Smooth muscle cell (in vitro differentiated cells): ENCODE measurements around the gene CORIN. TPM values are rescaled to one million over a fixed set of nuclear protein-coding genes. Genes with fewer than 3 reads are reported as not detected.
"Not testable (repeated sequence)": the region's sequence is repeated elsewhere in the genome, so short reads cannot be mapped to it uniquely, and the experiment has no call there.

Source experiments
- DNase-seq: peaks from one replicate; lab custom pipeline; 2025; ENCODE audit not compliant: unreplicated experiment; lab: John Stamatoyannopoulos, UW
- H2AFZ ChIP-seq: fragments of 200-600 bp; sonication (generic); 2 replicates; pipeline ENCODE4 v1.6.0; 2016; ENCODE audit warnings: antibody characterized with exemption, low read depth, mild to moderate bottlenecking
- H3F3A ChIP-seq: fragments of 200-600 bp; sonication (generic); 2 replicates; pipeline ENCODE4 v1.6.0; 2017; ENCODE audit warnings: antibody characterized with exemption, low read depth
- H3K27ac ChIP-seq: fragments of 200-600 bp; sonication (generic); 2 replicates; pipeline ENCODE4 v1.5.1; 2016; ENCODE audit warnings: low read depth, mild to moderate bottlenecking
- H3K27me3 ChIP-seq: fragments of 200-600 bp; sonication (generic); 2 replicates; pipeline ENCODE4 v1.6.1; 2016; ENCODE audit warnings: low read depth, mild to moderate bottlenecking
- H3K36me3 ChIP-seq: fragments of 200-600 bp; sonication (generic); 2 replicates; pipeline ENCODE4 v1.5.1; 2016; ENCODE audit warnings: low read depth
- H3K4me1 ChIP-seq: fragments of 200-600 bp; sonication (generic); 2 replicates; pipeline ENCODE4 v1.5.1; 2016; ENCODE audit warnings: low read depth
- H3K4me2 ChIP-seq: fragments of 200-600 bp; sonication (generic); 2 replicates; pipeline ENCODE4 v1.6.0; 2016; ENCODE audit warnings: mild to moderate bottlenecking
- H3K4me3 ChIP-seq: fragments of 200-600 bp; sonication (generic); 2 replicates; pipeline ENCODE4 v1.5.1; 2016; ENCODE audit warnings: mild to moderate bottlenecking
- H3K79me2 ChIP-seq: fragments of 200-600 bp; sonication (generic); 2 replicates; pipeline ENCODE4 v1.6.0; 2016; ENCODE audit warnings: low read depth, mild to moderate bottlenecking
- H3K9ac ChIP-seq: fragments of 200-600 bp; sonication (generic); 2 replicates; pipeline ENCODE4 v1.6.0; 2016; ENCODE audit warnings: low read depth
- H3K9me3 ChIP-seq: fragments of 200-600 bp; sonication (generic); replicated peaks from 2 replicates; pipeline ENCODE4 v1.5.1; 2016; ENCODE audit warnings: low read depth
- H4K20me1 ChIP-seq: fragments of 200-600 bp; sonication (generic); 2 replicates; pipeline ENCODE4 v1.6.0; 2016; ENCODE audit warnings: low read depth
- WGBS: methylation state at CpG from one replicate; pipeline ENCODE4 v1.1.7; 2016; ENCODE audit warnings: low lambda C conversion rate; 5-methylcytosine and 5-hydroxymethylcytosine counted together
- polyA plus RNA-seq: library from polyadenylated mRNA; unstranded; fragments of >200 nt; fragmentation: Nextera tagmentation; extraction: Ambion mirVana; gene quantifications from 2 replicates; pipeline ENCODE4 v1.2.1, GENCODE V29; 2016
- total RNA-seq: library from RNA; depleted of rRNA; stranded (reverse); fragments of >200 nt; gene quantifications from 2 replicates; pipeline ENCODE4 v1.2.3, GENCODE V29; 2014
- TF ChIP-seq, protein P1 (sequence below): fragments of 200-600 bp; sonication (generic); IDR thresholded peaks from 2 replicates; pipeline ENCODE4 v1.5.1; 2017; ENCODE audit warnings: borderline replicate concordance, mild to moderate bottlenecking, antibody characterized with exemption; ENCODE audit not compliant: insufficient read depth, poor library complexity, severe bottlenecking

Gene CORIN
- total and polyA plus RNA-seq, 2 experiments from 2014 or later: 0.27 to 1.8 TPM

DNA sequence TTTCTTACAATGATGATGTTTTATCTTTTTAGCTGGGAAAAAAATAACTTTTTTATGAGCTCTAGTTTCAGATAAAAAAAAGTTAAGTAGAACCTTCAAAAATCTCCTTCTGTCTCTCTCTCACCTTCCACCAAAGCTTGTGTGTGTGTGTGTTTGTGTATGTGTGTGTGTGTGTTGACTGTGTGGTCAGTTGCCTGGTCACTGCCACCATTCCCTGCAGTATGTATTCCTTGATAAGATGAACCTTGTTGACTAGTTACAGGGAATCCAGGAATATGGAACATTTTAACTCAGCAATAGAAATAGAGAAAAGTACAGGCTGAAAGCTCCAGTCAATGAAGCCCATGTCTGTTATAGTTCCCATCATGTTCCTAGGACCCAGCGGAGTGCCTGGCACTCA is 143.5 kb downstream of the CORIN start:
- no peak overlapping the region for H3K4me2 ChIP-seq
- WGBS: 95% methylated on average over 1 of the region's 1 CpG
- no peak overlapping the region for H2AFZ ChIP-seq
- no peaks in the 10 kb centered on the region for H3K36me3 ChIP-seq
- H3K9ac ChIP-seq: no peak overlapping the region
- no peaks in the 10 kb centered on the region for H3F3A ChIP-seq
- H4K20me1 ChIP-seq: no peaks in the 10 kb centered on the region
- H3K27me3 ChIP-seq: no peaks in the 10 kb centered on the region
- TF ChIP-seq, protein P1, sequence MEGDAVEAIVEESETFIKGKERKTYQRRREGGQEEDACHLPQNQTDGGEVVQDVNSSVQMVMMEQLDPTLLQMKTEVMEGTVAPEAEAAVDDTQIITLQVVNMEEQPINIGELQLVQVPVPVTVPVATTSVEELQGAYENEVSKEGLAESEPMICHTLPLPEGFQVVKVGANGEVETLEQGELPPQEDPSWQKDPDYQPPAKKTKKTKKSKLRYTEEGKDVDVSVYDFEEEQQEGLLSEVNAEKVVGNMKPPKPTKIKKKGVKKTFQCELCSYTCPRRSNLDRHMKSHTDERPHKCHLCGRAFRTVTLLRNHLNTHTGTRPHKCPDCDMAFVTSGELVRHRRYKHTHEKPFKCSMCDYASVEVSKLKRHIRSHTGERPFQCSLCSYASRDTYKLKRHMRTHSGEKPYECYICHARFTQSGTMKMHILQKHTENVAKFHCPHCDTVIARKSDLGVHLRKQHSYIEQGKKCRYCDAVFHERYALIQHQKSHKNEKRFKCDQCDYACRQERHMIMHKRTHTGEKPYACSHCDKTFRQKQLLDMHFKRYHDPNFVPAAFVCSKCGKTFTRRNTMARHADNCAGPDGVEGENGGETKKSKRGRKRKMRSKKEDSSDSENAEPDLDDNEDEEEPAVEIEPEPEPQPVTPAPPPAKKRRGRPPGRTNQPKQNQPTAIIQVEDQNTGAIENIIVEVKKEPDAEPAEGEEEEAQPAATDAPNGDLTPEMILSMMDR: no peak
- DNase-seq: no peak
- no peaks in the 10 kb centered on the region for H3K4me1 ChIP-seq
- H3K27ac ChIP-seq: no peak overlapping the region
- no peak overlapping the region for H3K4me3 ChIP-seq
- no peaks in the 10 kb centered on the region for H3K9me3 ChIP-seq
- H3K79me2 ChIP-seq: no peaks in the 10 kb centered on the region

DNA sequence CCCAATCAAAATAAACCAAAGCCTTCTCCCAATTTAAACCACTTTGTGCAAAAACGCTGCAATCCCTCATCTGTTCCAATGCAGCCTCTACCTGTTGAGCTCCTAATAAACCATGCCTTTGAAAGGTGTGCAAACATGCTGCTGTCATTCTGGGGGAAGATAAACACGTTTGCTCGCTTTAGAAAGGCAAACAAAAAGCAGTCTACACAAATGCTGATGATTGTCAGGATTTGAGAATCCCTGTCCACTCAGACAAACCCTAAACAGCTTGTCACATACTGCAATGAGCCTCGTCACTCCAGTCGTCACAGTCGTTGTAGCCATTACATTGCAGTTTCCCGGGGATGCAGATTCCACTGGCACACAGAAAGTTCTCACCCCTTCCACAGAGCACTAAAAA is 145.2 kb downstream of the CORIN start:
- no peak overlapping the region for H2AFZ ChIP-seq
- H3K79me2 ChIP-seq: no peaks in the 10 kb centered on the region
- H3K4me2 ChIP-seq: no peak overlapping the region
- 76% methylated on average over 7 of the region's 7 CpGs for WGBS
- H3K27ac ChIP-seq: no peak overlapping the region
- H4K20me1 ChIP-seq: no peaks in the 10 kb centered on the region
- H3K36me3 ChIP-seq: no peaks in the 10 kb centered on the region
- TF ChIP-seq, protein P1: no peak
- H3K9me3 ChIP-seq: no peaks in the 10 kb centered on the region
- no peaks in the 10 kb centered on the region for H3K4me1 ChIP-seq
- H3K4me3 ChIP-seq: no peak overlapping the region
- no peaks in the 10 kb centered on the region for H3K27me3 ChIP-seq
- H3F3A ChIP-seq: no peaks in the 10 kb centered on the region
- no peak overlapping the region for H3K9ac ChIP-seq
- DNase-seq: no peak

DNA sequence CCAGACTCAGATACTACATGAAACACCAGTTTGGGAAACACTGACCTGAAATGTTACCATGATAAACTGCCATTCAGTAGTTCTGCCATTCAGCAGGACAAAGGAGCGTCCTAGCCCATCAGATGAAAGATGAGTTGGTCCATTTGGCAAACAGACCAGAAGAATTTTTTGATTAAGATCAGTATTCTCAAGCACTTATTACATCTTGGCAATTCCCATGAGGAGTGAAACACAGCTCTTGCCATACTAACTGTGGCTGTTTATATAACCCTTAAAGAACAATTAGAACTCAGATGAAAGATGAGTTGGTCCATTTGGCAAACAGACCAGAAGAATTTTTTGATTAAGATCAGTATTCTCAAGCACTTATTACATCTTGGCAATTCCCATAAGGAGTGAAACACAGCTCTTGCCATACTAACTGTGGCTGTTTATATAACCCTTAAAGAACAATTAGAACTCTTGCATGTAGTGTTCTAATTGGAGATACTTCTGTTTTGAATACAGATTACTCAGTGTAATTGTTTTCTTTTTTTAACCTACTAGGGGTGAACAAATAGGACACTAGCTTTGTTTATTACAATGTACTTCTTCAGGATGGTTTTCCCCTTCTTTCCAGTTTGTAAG is 146.0 kb downstream of the CORIN start:
- H3F3A ChIP-seq, H3K9ac ChIP-seq, DNase-seq, H3K27me3 ChIP-seq, H3K27ac ChIP-seq, H3K4me1 ChIP-seq, H4K20me1 ChIP-seq, H2AFZ ChIP-seq, H3K79me2 ChIP-seq, H3K4me3 ChIP-seq, H3K9me3 ChIP-seq, H3K4me2 ChIP-seq, H3K36me3 ChIP-seq: not testable (repeated sequence)
- 93% methylated on average over 1 of the region's 1 CpG for WGBS

DNA sequence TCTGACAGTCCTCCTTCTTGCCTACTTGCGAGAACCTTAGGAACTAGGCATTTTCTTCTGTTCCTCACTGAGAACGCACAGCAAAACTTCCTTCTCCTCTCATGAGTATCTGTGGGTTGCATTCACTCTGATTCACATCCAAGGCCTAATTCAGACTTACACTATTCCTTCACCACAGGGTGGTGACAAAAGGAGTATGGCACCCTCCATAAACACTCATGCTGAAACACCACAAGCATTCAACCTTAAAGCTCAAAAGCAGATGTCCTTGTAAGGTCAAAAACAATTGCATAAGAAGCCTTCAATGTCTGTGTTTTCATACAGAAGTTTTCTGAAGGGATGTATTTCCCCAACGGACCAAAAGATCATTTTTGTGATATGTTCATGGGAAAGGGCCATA is 147.3 kb downstream of the CORIN start:
- H4K20me1 ChIP-seq: no peaks in the 10 kb centered on the region
- H3F3A ChIP-seq: no peaks in the 10 kb centered on the region
- H3K4me3 ChIP-seq: no peak overlapping the region
- TF ChIP-seq, protein P1: no peak
- DNase-seq: no peak
- H3K9ac ChIP-seq: no peak overlapping the region
- no peaks in the 10 kb centered on the region for H3K4me1 ChIP-seq
- no peak overlapping the region for H3K4me2 ChIP-seq
- H3K27me3 ChIP-seq: no peaks in the 10 kb centered on the region
- H3K36me3 ChIP-seq: no peaks in the 10 kb centered on the region
- no peaks in the 10 kb centered on the region for H3K9me3 ChIP-seq
- WGBS: 88% methylated on average over 3 of the region's 3 CpGs
- H3K27ac ChIP-seq: no peak overlapping the region
- H3K79me2 ChIP-seq: no peaks in the 10 kb centered on the region
- no peak overlapping the region for H2AFZ ChIP-seq
